RWPE2 (cell line): Measurements from ENCODE around the gene LY6G6F.

Experiments
- ATAC-seq: fragments of 200-7000 bp; cut with Tn5 transposase; 3 replicates; pipeline ENCODE4 v1.9.1; 2021; ENCODE audit warnings: low read depth
- DNase-seq: peaks from one replicate; pipeline ENCODE4 v3.0.0-alpha.2; 2020; ENCODE audit warnings: low spot score
- H3K27ac ChIP-seq: fragments of 450-650 bp; 2 replicates; pipeline ENCODE4 v1.5.1; 2017; ENCODE audit warnings: mild to moderate bottlenecking; ENCODE audit not compliant: poor library complexity, severe bottlenecking
- H3K27me3 ChIP-seq: fragments of 250-450 bp; sonication (Bioruptor Pico); 2 replicates; pipeline ENCODE4 v1.5.1; 2021; ENCODE audit warnings: mild to moderate bottlenecking, moderate library complexity; ENCODE audit not compliant: insufficient read depth, poor library complexity, severe bottlenecking
- H3K36me3 ChIP-seq: fragments of 250-450 bp; sonication (Bioruptor Pico); 2 replicates; pipeline ENCODE4 v1.5.1; 2020; ENCODE audit warnings: low read depth, mild to moderate bottlenecking, moderate library complexity
- H3K4me1 ChIP-seq: fragments of 250-450 bp; sonication (Bioruptor Pico); 2 replicates; pipeline ENCODE4 v1.5.1; 2021; ENCODE audit warnings: mild to moderate bottlenecking, moderate library complexity; ENCODE audit not compliant: insufficient read depth, poor library complexity, severe bottlenecking
- H3K4me3 ChIP-seq: fragments of 250-450 bp; sonication (Bioruptor Pico); 2 replicates; pipeline ENCODE4 v1.5.1; 2021; ENCODE audit warnings: mild to moderate bottlenecking, moderate library complexity; ENCODE audit not compliant: severe bottlenecking
- H3K9me3 ChIP-seq: fragments of 250-450 bp; sonication (Bioruptor Pico); 2 replicates; pipeline ENCODE4 v1.5.1; 2021; ENCODE audit warnings: mild to moderate bottlenecking, moderate library complexity; ENCODE audit not compliant: severe bottlenecking
- CTCF ChIP-seq: fragments of 450-650 bp; IDR thresholded peaks from one replicate; pipeline ENCODE4 v1.5.1; 2017; ENCODE audit warnings: mild to moderate bottlenecking, moderate library complexity; ENCODE audit not compliant: poor library complexity, severe bottlenecking

The LY6G6F gene

DNA sequence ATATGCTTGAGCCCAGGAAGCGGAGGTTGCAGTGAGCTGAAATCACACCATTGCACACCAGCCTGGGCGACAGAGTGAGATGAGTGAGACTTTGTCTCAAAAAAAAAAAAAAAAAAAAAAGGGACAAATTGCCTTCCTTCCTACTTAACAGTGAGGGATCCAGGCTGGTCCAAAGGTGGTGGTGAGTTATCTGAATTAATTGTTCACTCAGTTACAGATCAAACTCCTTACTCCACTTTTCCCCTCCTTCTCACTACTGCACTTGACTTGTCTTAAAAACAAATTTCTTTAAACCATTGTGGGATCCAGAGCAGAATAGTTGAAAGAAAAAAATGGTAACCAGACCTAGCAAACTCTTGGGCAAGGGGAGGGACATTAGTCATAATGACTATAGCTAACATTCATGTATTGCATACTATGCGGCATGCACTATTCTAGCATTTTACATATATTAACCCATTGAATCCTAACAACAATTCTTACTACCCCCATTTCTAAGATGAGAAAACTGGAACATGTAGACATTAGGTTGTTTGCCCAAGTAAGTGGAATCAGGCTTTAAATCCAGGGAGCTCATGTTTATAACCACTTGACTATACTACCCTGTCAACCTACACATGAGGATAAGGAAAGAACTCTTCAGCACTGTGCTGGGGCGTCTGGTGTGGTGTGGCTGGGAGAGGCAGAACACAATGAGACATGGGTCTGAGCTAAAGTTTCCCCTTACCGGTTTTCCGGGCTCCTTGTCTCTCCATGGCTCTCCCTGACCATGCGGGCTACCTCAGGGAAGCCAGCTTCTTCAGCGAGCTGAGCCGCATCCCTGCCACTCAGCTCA lies 43.3 kb upstream of the LY6G6F start:
- no peak for TF ChIP-seq CTCF
- H3K27ac ChIP-seq = peak overlapping the region; percentile 90
- DNase-seq (no peak), ATAC-seq (no peak)
- H3K4me1 ChIP-seq = peaks cover 13% of the 10 kb centered on the region
- H3K4me3 ChIP-seq = peak overlapping the region; percentile 77
- H3K27me3 ChIP-seq = no peaks in the 10 kb centered on the region
- H3K9me3 ChIP-seq = no peaks in the 10 kb centered on the region
- peaks cover 28% of the 10 kb centered on the region for H3K36me3 ChIP-seq

DNA sequence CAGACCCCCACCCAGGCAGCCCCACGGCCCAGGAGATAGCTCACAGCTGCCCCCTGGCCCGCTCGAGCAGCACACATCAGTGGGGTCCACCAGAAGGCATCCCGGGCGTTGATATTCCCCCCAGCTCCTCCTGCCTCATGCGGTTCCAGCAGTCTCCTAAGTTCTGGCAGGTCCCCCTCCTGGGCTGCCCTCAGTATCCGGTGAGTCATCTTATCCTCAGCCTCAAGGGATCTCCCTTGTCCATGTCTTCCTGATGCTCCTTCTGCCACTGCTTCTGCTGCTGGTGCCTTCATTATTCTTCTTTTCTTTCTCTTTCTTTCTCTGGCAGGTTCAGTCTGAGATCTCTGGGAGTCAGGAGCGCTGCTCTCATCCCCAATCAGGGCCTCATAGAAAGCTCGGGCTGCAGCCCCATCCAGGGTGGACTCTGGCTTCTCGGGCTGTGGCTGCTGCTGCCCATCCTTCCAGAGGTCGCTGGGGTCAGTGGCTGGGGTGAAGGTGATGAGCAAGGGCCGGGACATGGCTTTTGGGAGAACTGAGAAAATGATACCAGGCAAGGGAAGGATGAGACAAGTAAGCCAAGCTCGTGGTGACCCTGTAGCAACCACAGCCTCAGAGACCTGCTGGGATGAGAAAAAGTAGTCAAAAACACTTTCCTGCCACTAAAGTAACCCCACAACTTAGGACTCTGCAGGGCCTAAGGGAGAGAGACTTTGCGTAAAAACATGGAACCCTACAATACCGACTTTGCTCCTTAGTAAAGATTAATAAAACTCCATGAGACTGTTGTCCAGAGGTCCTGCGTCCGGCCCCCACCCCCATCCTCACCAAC lies 42.5 kb upstream of the LY6G6F start:
- peak overlapping the region; percentile 90 for H3K27ac ChIP-seq
- DNase-seq (no peak), ATAC-seq (peak; percentile 33)
- no peaks in the 10 kb centered on the region for H3K27me3 ChIP-seq
- H3K36me3 ChIP-seq = peaks cover 36% of the 10 kb centered on the region
- H3K4me3 ChIP-seq = peak overlapping the region; percentile 77
- no peaks in the 10 kb centered on the region for H3K9me3 ChIP-seq
- TF ChIP-seq CTCF = no peak
- peaks cover 13% of the 10 kb centered on the region for H3K4me1 ChIP-seq

- Histone ChIP-seq H3K36me3 (peaks cover 44% of the 10 kb centered on the region), H3K4me1 (peaks cover 13% of the 10 kb centered on the region), H3K9me3 (no peaks in the 10 kb centered on the region), H3K27me3 (no peaks in the 10 kb centered on the region), H3K4me3 (peak within 1 kb of the TSS; percentile 77), H3K27ac (peak within 1 kb of the TSS; percentile 90)
- no peak for TF ChIP-seq CTCF
- DNase-seq (peak; percentile 89), ATAC-seq (peak; percentile 30)
Observed at GRCh38 chr6:31664790-31665500, 41.7 kb upstream of the LY6G6F start, which contains the start of gene GPANK1. Gene GPANK1 (minus strand): TSS chr6:31664997. CDS start chr6:31664478, 519 bp downstream.

GRCh38 chr6:31665501-31666336 lies 40.9 kb upstream of the LY6G6F start, which contains the start of gene CSNK2B:
Gene CSNK2B (plus strand): TSS chr6:31666080. CDS start chr6:31666832, 752 bp downstream.
- Histone ChIP-seq H3K9me3 (no peaks in the 10 kb centered on the region), H3K27me3 (no peaks in the 10 kb centered on the region), H3K4me1 (peaks cover 13% of the 10 kb centered on the region), H3K4me3 (peak within 1 kb of the TSS; percentile 77), H3K36me3 (peaks cover 52% of the 10 kb centered on the region), H3K27ac (peak within 1 kb of the TSS; percentile 90)
- no peak for TF ChIP-seq CTCF
- ATAC-seq (peak; percentile 79), DNase-seq (peak; percentile 98)
